GM11168 (cell line): ENCODE data around the gene MMADHC.
"Not testable (repeated sequence)": the region's sequence is repeated elsewhere in the genome, so short reads cannot be mapped to it uniquely, and the experiment has no call there.

Source experiments
- in situ Hi-C: fragments of 300-500 bp; cut with MboI; formaldehyde crosslinking; loops from one replicate; pipeline ENCODE4 v1.12.0; 2022; ENCODE audit warnings: low sequenced_read_pairs; ENCODE audit not compliant: unreplicated experiment

Gene MMADHC

DNA sequence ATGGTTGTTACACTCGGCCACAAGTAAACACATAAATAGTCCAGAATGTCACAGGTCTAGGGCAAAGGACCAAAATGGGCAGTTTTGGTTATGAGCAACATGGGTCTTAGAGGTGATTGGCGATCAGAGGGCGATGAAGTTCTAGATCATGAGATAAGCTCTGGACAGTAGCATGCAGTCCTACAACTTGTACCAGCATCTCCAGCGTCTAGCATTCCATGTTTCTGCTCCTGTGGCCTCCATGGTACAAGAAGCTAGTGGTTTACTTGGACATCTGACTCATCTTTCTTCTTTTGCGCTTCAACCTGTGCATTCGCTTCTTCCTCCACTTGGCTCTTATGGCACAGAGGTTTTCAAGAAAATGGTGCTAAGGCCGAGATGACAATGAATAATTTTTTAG lies 8.9 kb upstream of the MMADHC start:
- in situ Hi-C loops: loop anchor here (25.0 kb wide), 4 partner anchors 891 to 1841 kb away; partner anchors contain the start of gene RND3

DNA sequence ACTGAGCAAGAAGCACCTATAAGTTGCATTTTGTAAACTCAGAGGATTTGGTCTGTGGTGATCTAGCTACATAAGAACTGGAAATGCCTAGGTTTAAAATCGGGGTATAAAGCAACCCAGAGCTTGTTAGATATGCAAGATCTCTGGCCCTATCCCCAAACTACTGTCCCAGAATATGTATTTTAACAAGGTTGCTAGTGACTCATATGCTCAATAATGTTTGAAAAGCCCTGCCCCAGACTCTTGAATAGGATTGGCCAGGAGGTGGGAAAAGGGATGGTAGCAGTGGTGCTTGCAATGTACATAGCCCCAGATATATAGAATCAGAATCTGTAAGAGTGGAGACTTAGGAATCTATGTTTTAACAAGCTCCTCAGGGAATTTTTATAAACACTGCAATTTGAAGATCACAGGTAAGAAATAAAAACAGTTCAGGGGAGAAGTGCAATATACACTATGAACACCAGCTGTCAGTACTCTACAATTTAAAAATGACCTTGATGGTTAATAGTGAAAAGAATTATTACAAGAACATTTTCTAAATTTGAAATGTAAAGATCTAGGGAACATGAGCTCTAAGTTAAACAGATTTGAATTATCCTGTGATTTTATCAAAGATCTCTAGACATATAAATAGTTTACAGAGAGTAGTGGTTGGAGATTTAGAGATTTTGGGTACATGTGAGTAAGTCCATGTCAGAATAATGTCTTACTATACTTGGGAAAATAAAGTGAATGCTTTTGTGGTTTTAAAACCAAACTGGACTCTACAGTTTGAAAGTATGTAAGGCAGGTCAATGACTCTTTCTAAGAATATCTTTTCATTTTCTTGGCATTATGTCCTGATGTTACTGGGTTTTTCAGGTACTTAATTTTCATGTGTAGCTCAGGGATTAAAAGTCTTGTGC lies 7.7 kb upstream of the MMADHC start:
- in situ Hi-C loops: loop anchor here (25.0 kb wide), 4 partner anchors 892 to 1842 kb away; partner anchors contain the start of gene RND3

DNA sequence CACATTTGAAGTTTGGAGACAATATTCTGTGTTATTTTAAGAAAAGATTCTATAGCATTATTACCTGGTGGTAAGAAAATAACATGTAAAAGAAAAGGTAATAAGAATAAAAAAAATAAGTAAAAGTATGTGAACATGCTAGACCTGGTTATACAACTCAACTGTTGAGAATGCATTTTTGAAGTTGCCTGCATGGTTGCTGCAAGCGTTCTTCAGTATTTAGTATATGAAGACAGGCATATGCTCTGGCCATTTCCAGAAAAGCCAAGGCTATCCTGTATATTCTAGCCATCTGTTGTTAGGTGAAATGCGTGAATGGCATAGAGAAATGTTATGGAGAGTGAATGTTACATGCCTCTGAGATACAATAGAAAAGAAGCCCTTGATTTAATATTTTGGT lies 6.8 kb upstream of the MMADHC start:
- in situ Hi-C loops: loop anchor here (25.0 kb wide), 4 partner anchors 893 to 1843 kb away; partner anchors contain the start of gene RND3

DNA sequence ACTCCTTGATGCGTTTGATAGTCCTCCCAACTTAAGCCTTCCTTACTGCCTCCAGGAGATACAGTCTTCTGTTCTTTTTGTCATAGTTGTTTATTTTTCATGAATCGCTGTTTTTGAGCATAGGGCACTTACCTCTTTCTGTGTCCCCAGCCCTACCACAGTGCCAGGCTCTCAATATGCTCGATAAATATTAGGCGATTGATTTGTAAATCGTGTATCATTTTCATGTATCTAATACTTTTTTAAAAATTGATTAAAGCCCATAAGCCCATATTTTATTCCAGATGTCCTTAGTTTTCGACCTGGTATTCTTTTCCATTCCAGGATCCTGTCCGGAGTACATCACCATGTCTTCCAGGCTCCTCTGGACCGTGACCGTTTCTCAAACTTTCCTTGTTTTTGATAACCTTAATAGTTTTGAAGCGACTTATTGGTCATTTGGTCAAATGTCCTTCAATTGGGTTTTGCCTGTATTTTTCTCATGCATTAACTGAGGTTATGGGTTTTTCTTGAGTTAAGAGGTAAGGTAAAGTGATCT lies 444 bp upstream of the MMADHC start:
- in situ Hi-C loops: loop anchor here (25.0 kb wide), 4 partner anchors 899 to 1849 kb away; partner anchors contain the start of gene RND3

DNA sequence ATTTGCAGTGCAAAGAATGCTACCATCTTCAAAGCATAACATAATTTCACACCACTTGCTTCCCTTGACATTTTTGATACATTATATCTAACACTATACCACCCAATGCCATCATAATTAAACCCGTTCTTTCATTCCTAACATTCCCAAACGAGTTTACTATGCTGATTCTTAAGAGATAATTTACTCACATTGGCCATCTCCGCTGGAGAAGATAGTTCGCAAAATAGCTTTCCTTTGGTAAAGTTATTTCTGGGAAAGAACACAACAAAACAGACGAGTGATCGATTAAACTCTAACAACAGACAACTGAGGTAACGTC lies 716 bp downstream of the MMADHC start:
- in situ Hi-C loops: loop anchor here (25.0 kb wide), 4 partner anchors 900 to 1850 kb away; partner anchors contain the start of gene RND3

DNA sequence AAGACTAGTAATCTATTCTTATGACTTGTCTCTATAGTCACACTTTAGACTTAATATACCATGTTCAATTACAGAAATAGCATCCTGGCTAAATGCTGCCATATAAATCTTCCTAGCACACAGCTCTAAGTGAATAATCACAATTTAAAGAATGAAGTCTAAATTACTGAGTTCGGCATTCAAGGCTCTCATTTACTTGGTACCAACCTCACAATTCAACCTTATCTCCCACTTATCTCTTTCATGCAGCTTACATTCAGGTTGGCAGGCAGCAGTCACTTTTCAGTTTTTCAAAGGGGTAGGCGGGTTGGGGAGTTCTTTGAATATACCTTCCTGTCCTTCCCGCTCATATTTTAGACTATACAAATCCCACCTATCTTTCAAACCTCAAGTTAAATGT lies 1.5 kb downstream of the MMADHC start:
- in situ Hi-C loops: loop anchor here (25.0 kb wide), 4 partner anchors 901 to 1851 kb away; partner anchors contain the start of gene RND3

DNA sequence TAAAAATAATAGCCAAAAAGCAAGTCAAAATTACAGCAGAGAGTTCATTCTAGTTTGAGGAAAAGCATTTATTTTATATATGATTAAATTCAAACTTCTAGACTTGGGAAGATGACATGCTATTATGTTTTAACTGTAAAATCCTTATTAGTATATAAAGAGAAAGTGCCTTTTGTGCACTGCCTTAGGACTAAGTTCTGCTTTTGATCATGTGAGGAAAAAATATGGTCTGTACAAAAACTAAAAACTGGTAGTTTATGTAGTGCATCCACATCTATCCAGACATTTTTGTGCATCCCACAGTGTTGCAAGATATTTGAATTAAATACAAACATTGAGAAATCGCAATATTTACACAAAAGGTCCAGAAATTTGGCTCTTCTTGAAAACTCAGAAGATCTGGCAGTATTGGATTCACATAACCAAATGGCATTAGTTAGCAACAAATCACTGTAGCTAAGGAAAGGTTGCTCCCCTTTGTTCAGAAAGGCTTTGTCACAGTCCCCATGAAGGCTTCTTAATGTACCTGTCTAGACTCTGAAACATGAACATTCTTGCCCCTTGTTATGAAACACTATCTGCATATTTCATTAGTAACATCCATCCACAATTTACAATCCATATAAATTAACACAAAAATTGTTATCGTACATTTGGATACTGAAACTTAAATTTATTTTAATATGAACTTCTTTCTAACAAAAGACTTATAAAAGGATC lies 2.2 kb downstream of the MMADHC start:
- in situ Hi-C loops: loop anchor here (25.0 kb wide), 4 partner anchors 902 to 1852 kb away; partner anchors contain the start of gene RND3

DNA sequence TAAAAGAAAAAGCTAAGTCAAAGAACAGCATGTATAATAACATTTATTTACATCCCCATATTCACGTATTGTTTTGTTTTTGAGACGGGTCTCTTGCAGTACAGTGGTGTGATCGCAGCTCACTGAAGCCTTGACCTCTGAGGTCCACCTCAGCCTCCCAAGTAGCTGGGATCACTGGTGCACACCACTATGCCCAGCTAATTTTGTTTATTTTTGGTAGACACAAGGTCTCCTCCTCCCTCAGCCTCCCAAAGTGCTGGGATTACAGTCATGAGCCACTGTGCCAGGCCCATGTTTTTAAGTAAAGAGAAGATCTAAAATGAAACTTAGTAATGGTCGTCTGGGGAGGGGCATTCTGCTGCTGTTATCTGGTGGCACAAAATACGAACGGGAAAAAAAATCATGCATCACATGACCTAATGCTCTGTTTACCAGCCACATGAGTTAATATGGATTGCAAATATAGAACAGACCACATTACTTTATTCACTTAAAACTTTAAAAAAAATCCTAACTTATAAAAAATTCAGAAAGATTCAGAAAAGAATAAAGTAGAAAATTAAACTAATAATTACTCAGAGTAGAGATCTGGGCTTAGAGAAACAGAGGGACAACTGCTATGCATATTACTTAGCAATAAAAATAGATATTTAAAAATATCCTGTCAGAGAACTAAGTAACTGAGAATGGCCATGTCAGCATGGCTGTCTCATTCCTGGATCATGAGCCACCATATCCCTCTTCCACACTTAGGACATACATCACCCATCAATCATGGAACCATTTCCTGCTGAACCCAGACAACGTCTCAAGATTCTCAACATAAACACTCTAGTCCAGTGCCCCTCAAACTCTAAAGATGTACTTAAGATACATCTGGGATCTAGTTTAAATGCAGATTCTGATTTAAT lies 7.3 kb downstream of the MMADHC start:
- in situ Hi-C loops: loop anchor here (25.0 kb wide), 4 partner anchors 907 to 1857 kb away; partner anchors contain the start of gene RND3

DNA sequence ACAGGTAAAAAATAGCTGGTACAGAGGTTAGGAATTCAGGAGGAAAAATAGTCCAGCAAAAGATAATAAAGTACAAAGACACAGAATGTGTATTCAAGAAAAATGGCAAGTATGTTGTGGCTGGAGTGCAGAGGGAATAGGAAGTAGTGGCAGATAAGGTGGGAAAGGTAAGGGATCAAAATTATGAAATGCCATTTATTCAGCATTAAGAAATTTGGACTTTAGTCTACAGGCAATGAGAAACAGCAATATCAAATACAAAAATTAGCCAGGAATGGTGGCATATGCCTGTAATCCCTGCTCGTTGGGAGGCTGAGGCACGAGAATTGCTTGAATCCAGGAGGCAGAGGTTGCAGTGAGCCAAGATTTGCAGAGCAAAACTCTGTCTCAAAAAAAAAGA lies 10.3 kb downstream of the MMADHC start:
- in situ Hi-C loops: loop anchor here (25.0 kb wide), 4 partner anchors 910 to 1860 kb away; partner anchors contain the start of gene RND3

DNA sequence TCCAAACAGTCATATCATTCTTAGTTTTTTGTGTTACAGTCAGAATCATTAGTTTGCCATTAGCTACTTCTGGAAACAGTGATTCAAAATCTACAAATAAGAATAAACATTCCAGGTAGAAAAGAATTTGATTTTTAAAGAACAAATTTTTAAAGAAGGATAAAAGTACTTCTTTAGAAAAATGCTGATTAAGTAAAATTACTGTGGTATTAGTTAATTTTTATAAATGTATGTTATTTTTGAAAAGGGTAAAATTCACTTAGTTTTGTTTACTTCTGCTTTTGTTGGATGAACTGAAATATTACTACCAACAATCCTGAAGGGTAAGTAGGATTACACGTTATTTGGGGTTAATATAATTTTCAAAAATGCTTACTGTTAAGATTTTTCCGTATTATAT lies 11.8 kb downstream of the MMADHC start:
- in situ Hi-C loops: loop anchor here (25.0 kb wide), 4 partner anchors 912 to 1862 kb away; partner anchors contain the start of gene RND3

DNA sequence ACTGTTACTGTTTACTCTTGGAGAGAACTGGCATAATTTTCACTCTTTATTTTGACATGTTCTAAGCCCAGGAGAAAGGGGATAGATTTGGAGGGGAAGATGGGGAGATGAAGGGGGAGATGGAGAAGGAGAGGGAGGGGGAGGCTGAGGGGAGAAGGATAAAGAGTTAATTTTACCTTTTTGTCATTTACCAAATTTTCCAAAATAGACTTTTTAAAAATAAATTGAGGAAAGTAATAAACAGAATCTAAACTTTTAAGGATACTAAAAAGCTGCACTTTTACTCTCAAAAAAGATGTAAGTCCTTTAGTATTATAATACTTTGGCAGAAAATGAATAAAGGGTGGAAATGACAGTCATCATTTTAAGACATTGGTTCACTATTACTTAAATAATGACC lies 12.3 kb downstream of the MMADHC start:
- in situ Hi-C loops: loop anchor here (25.0 kb wide), 4 partner anchors 912 to 1862 kb away; partner anchors contain the start of gene RND3

DNA sequence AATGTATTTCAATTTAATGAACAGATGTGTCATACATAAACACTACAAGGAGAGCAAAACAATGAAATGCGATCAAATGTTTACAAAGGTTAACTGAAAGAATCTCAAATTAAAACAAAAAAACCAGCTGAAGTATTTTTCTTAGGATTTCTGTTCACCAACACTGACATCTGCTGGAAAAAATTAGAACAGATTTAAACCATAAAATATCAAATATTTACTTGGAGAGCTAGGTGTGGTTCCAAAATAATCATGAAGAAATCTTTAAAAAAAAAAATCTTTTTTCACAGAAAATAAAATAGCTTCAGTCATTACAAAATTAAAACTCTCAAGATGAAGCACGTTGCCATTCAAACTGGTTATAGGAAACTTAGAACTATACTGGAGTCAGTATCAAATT lies 13.8 kb downstream of the MMADHC start:
- in situ Hi-C loops: no loop called here

DNA sequence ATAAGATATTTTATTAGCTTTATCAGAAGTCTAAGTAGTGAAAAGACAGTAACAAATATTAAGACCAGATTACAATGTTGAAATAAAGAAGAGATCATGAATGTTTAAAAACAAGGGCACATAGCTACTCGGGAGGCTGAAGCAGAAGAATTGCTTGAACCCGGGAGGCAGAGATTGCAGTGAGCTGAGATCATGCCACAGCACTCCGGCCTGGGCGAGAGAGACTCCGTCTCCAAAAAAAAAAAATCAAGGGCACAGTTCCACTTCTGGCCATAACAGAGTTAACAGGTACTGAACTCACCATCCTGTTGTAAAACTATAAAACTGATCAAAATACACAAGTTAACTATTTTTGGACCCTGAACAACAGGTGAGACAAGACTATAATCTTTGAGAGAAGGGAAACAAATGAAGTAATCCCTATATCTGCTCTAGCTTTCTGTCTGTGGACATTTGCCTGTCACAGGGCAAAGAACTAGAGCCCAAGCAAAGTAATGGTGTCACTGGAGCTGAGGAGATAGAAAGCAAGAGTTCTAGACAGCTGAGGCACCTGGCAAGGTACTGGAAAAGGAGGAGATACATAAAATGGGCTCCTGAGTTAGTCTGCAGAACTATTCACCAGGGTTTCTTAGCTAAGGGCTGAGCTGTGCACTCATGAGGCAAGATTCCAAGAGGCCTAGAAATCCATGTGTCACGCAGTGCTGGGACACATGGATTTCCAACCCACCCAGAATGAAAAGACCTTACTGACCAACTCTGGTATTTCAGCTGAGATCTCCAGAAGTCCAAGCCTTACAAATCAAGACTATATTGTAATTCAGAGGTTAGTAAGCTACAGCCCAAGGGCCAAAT lies 15.2 kb downstream of the MMADHC start:
- in situ Hi-C loops: no loop called here

DNA sequence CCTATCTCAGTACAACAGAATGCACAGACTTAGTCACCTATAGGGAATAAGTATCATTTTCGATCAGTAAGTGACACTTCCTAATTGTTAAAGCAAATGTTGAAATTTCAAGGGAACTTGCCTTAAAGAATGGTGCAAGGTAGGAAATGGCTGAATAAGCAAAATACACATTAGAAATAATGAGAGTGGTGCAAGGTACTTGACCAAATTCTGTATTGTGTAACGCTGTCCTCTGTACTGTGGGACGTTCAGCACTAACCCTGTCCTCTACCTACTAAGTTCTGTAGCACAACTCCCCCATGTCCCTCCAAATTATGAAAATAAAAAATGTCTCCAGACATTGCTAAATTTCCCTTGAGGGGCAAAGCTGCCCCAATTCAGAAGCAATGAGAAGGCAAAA lies 19.4 kb downstream of the MMADHC start:
- in situ Hi-C loops: no loop called here

DNA sequence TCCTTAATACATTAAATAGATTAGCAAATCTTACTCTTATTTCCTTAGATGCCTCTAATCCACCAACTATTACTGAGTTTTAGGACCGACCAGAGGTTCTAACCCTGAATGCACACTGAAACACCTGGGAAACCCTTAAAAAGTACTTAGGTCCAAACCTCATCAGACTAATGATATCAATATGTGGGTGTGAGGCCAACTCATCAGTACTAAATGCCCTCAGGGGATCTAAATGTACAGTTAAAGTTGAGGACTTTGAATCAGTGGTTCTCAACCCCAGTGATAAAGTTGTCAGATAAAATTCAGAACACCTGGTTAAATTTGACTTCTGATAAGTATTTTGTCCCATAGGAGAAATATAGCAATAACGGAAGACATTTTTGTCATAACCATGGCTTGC lies 20.9 kb downstream of the MMADHC start:
- in situ Hi-C loops: no loop called here

DNA sequence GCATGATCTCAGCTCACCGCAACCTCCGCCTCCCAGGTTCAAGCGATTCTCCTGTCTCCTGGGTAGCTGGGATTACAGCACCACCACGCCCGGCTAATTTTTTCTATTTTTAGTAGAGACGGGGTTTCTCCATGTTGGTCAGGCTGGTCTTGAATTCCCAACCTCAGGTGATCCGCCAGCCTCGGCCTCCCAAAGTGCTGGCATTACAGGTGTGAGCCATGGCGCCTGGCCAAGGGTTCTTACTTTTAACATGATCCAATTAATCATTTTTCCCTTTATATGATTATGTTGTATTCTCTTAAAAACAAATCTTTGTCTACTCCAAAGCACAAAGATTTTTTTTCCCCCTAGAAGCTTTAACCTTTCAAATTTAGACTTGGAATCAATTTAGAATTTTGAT lies 21.9 kb downstream of the MMADHC start:
- in situ Hi-C loops: not testable (repeated sequence)

DNA sequence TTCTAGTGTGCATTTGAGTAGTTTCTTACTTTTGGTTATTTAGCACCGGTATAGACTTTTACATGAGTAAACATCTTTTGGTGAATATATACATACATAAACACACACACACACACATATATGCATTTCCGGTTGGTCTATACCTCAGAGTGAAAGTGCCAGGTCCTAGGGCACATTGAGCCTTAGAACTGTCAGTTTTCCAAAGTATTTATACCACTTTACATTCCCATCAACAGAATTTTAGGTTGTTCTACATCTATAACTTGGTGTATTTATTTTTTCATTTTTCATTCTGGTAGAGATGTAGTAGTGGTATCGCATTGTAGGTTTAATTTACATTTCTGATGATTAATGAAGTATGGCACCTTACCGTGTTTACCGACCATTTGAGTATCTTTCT lies 22.6 kb downstream of the MMADHC start:
- in situ Hi-C loops: loop anchor here (5.0 kb wide), 1 partner anchor 548 kb away; no protein-coding TSS in a partner anchor

DNA sequence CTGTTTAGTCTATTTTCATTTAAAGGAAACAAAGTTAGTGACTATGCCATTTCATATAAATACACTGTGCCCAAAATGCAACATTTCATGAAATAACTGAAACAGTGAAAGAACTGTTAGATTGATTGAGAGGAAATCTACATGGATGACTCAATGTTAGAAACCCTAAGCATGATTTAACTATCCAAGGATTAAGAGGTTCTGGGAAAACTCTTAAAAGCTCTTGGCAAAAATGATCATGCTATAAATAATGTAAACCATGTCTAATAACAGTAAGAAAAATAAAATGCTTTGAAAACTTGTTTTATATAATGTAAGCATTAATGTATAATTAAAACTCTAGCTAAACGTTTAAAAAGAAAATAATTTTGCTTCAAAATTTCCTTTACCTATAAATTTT lies 23.5 kb downstream of the MMADHC start:
- in situ Hi-C loops: loop anchor here (5.0 kb wide), 1 partner anchor 547 kb away; no protein-coding TSS in a partner anchor
